ENCODE measurements around the gene EXOC6B. TPM values are rescaled to one million over a fixed set of nuclear protein-coding genes. Genes with fewer than 3 reads are reported as not detected.

EXOC6B gene
- total and polyA plus RNA-seq, 2 of the 8 experiments (the other 6 are each of a cell fraction or from before 2014, with no cell fraction given) = 13.5 to 33.0 TPM

DNA sequence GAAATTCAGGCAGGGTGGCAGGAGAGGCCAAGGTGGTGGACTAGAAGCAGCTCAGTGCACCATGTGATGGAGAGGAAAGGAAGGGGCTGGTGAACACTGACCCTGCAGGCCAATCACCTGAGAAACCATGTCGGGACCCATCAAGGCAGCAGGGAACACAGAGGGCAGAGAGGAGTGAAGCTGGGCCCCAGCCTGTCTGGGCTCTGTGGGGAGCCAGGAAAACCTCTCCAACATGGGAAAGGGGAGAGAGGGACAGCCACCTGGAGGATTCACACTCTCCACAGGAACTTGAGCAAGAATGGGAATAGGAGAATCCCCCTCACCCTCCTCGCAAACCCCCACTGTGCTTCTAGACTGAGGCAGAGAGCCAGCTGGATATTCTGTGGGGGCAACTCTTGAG lies 592.6 kb downstream of the EXOC6B start:
- no peaks in the 10 kb centered on the region for H3K9me3 ChIP-seq (ENCODE audit: insufficient read depth in 2 of 2, low read depth in 1 of 2, low read length in 1 of 2)
- H3K9ac ChIP-seq (replicated peaks in 1 of 4; ENCODE audit: extremely low read depth in 1 of 4, low read depth in 3 of 4, low read length in 3 of 4) = no peak overlapping the region
- CTCF ChIA-PET (ENCODE audit: partially characterized antibody) = interaction anchor here (0.8 to 2.5 kb wide), 3 partner anchors 10 to 17 kb away, joined by 5 to 13 read pairs (median 9); no protein-coding TSS in a partner anchor
- H3K14ac ChIP-seq (ENCODE audit: insufficient read length) = no peak overlapping the region
- no peak overlapping the region for H4K5ac ChIP-seq (ENCODE audit: insufficient read length, low read depth, low read length)
- no peak overlapping the region for H4K91ac ChIP-seq (replicated peaks; ENCODE audit: insufficient read length, low read length)
- H3K27me3 ChIP-seq (replicated peaks in 1 of 4; ENCODE audit: control insufficient read depth in 3 of 4, extremely low read depth in 1 of 4, insufficient read depth in 3 of 4, low read length in 3 of 4) = no peaks in the 10 kb centered on the region
- H3K36me3 ChIP-seq (ENCODE audit: control insufficient read depth in 2 of 4, insufficient read depth in 4 of 4, low read length in 3 of 4) = no peaks in the 10 kb centered on the region
- 90% methylated on average over 2 of the region's 2 CpGs; no CpG with 5 or more reads in 1 of the 2 experiments for WGBS, 2 experiments (ENCODE audit: extremely low coverage in 1 of 2, insufficient coverage in 1 of 2, insufficient read length in 1 of 2, insufficient replicate concordance in 2 of 2, low coverage in 1 of 2, low lambda C conversion rate in 2 of 2, missing lambda C conversion rate in 1 of 2)
- no peak overlapping the region for H3K23ac ChIP-seq (ENCODE audit: insufficient read length)
- H3K79me1 ChIP-seq (ENCODE audit: low read depth, low read length) = no peaks in the 10 kb centered on the region
- H2BK5ac ChIP-seq (ENCODE audit: low read depth, low read length) = 0 out of 2 replicates have a peak overlapping the region, but pooled peaks have one; percentile 2
- H2BK120ac ChIP-seq (replicated peaks; ENCODE audit: low read depth, low read length) = no peak overlapping the region
- no peak overlapping the region for H2BK20ac ChIP-seq (ENCODE audit: low read length)
- no peak overlapping the region for H2AFZ ChIP-seq (ENCODE audit: low read length)
- H4K20me1 ChIP-seq (replicated peaks in 1 of 2; ENCODE audit: control insufficient read depth in 1 of 2, insufficient read depth in 2 of 2, low read length in 2 of 2) = no peaks in the 10 kb centered on the region
- H3K27ac ChIP-seq (ENCODE audit: low read depth, low read length) = no peak overlapping the region
- no peak overlapping the region for H3K4ac ChIP-seq (replicated peaks; ENCODE audit: insufficient read length, low read depth, low read length)
- H3K56ac ChIP-seq (replicated peaks; ENCODE audit: insufficient read length, low read depth, low read length) = no peak overlapping the region
- no peak for FAIRE-seq
- H3K4me3 ChIP-seq (ENCODE audit: extremely low read depth in 1 of 4, insufficient read depth in 2 of 4, low read depth in 3 of 4, low read length in 4 of 4) = no peak overlapping the region
- DNase-seq (ENCODE audit: low read depth in 1 of 2, low spot score in 2 of 2) = peak in 1 of 2 experiments; percentile 46
- H3K18ac ChIP-seq (ENCODE audit: extremely low read depth, low read length) = no peak overlapping the region
- H3K23me2 ChIP-seq (ENCODE audit: low read depth, low read length) = no peaks in the 10 kb centered on the region
- no peak overlapping the region for H2AK5ac ChIP-seq (ENCODE audit: low read depth, low read length)
- POLR2A ChIA-PET (ENCODE audit: partially characterized antibody) = interaction anchor here (0.6 to 1.0 kb wide), 2 partner anchors 14 to 387 kb away, joined by 3 read pairs; no protein-coding TSS in a partner anchor
- no peak overlapping the region for H2BK12ac ChIP-seq (ENCODE audit: low read depth, low read length)
- no peaks in the 10 kb centered on the region for H3K79me2 ChIP-seq (ENCODE audit: control insufficient read depth in 1 of 2, insufficient read depth in 2 of 2, low read length in 2 of 2)
- no peak overlapping the region for H2BK15ac ChIP-seq (ENCODE audit: low read length)
- H4K8ac ChIP-seq (ENCODE audit: extremely low read depth, insufficient read depth, low read length) = no peak overlapping the region; the same call in 1 of the 2 replicates
- H3K4me1 ChIP-seq (replicated peaks in 1 of 4; ENCODE audit: control insufficient read depth in 3 of 4, insufficient read depth in 4 of 4, low read length in 3 of 4) = peaks cover 0 to 3% (median 2%) of the 10 kb centered on the region in 4 experiments; a peak in 3 of 7 replicates
- no peak overlapping the region for H3K4me2 ChIP-seq (ENCODE audit: insufficient read depth in 1 of 2, low read depth in 2 of 2, low read length in 2 of 2)
- TF ChIP-seq ATF2 (IDR thresholded peaks at IDR 0.05; ENCODE audit: low read length) (no peak), MAFK (IDR thresholded peaks at IDR 0.05; ENCODE audit: low read depth, low read length) (no peak), TAF7 (optimal IDR thresholded peaks at IDR 0.05; ENCODE audit: borderline replicate concordance, low read depth, low read length) (no peak), POU5F1 (IDR thresholded peaks at IDR 0.05; ENCODE audit: low read depth, low read length) (no peak), SIRT6 (IDR thresholded peaks at IDR 0.05; ENCODE audit: low read length) (no peak), CBX5 (IDR thresholded peaks at IDR 0.05; ENCODE audit: low read depth, low read length) (no peak), RXRA (IDR thresholded peaks at IDR 0.05; ENCODE audit: insufficient read depth, low read depth, low read length) (no peak), JUND (IDR thresholded peaks at IDR 0.05; ENCODE audit: low read length) (no peak), RBBP5 (IDR thresholded peaks at IDR 0.05; ENCODE audit: borderline replicate concordance, low read depth, low read length) (no peak), RNF2 (IDR thresholded peaks at IDR 0.05; ENCODE audit: borderline replicate concordance, low read depth, low read length, missing control alignments, poor library complexity, severe bottlenecking) (no peak), SIN3A (conservative IDR thresholded peaks at IDR 0.05 in 1 of 2, IDR thresholded peaks at IDR 0.05 in 1 of 2; ENCODE audit: low read depth in 1 of 2, low read length in 2 of 2) (no peak)
